ENCODE measurements around the gene PGD. TPM values are rescaled to one million over a fixed set of nuclear protein-coding genes. Genes with fewer than 3 reads are reported as not detected.
"Not testable (repeated sequence)": the region's sequence is repeated elsewhere in the genome, so short reads cannot be mapped to it uniquely, and the experiment has no call there.

Gene PGD
- total and polyA plus RNA-seq, 2 of the 13 experiments (the other 11 are each of a cell fraction or from before 2014, with no cell fraction given), result 64.8 to 210 TPM

GRCh38 chr1:10415967-10416366 lies 17.1 kb downstream of the PGD start:
- FAIRE-seq; POLR2A ChIA-PET; H3K4me2 ChIP-seq (ENCODE audit: low read depth, low read length); H3K9me3 ChIP-seq (ENCODE audit: low read length); intact Hi-C loops (cut with micrococcal nuclease; ENCODE audit: unreplicated experiment); BruUV-seq (replicated peaks); H4K20me1 ChIP-seq (ENCODE audit: insufficient read depth, low read length); H3K9ac ChIP-seq (ENCODE audit: insufficient read depth, low read depth, low read length); in situ Hi-C loops (cut with HindIII; ENCODE audit: extremely low pct_ligation_motif_present, low pct_unique_long_range_greater_than_20kb); H3K4me3 ChIP-seq (replicated peaks in 1 of 3; ENCODE audit: insufficient read depth in 1 of 3, low read depth in 2 of 3, low read length in 3 of 3); H3K27me3 ChIP-seq (ENCODE audit: control insufficient read depth in 1 of 2, insufficient read depth in 2 of 2, low read length in 2 of 2); ATAC-seq; CTCF ChIA-PET (ENCODE audit: low intra/inter-chr PET ratio, low total read pairs); DNase-seq (ENCODE audit: low spot score); H3K79me2 ChIP-seq (ENCODE audit: insufficient read depth, low read length); H2AFZ ChIP-seq (ENCODE audit: low read length); H3K4me1 ChIP-seq (ENCODE audit: insufficient read depth, low read length): not testable (repeated sequence)
- WGBS (ENCODE audit: low lambda C conversion rate), result 100% methylated on average over 1 of the region's 1 CpG
- TF ChIP-seq ZNF121 (CRISPR knock-in tag; IDR thresholded peaks at IDR 0.05), result peak; percentile 77
- Histone ChIP-seq H3K36me3 (replicated peaks in 1 of 2; ENCODE audit: control insufficient read depth in 1 of 2, insufficient read depth in 2 of 2, low read length in 2 of 2) (peaks cover 25 to 86% of the 10 kb centered on the region in 2 experiments), H3K27ac (ENCODE audit: extremely low read length, insufficient read depth, low read length) (peak overlapping the region; percentile 14)

GRCh38 chr1:10418741-10419140 lies 19.9 kb downstream of the PGD start:
- H3K27me3 ChIP-seq (ENCODE audit: control insufficient read depth in 1 of 2, insufficient read depth in 2 of 2, low read length in 2 of 2); POLR2A ChIA-PET; H3K9ac ChIP-seq (ENCODE audit: insufficient read depth, low read depth, low read length); DNase-seq (ENCODE audit: low spot score); H3K4me3 ChIP-seq (replicated peaks in 1 of 3; ENCODE audit: insufficient read depth in 1 of 3, low read depth in 2 of 3, low read length in 3 of 3); ATAC-seq; intact Hi-C loops (cut with micrococcal nuclease; ENCODE audit: unreplicated experiment); in situ Hi-C loops (cut with HindIII; ENCODE audit: extremely low pct_ligation_motif_present, low pct_unique_long_range_greater_than_20kb); H3K4me2 ChIP-seq (ENCODE audit: low read depth, low read length); H4K20me1 ChIP-seq (ENCODE audit: insufficient read depth, low read length); H3K4me1 ChIP-seq (ENCODE audit: insufficient read depth, low read length); H2AFZ ChIP-seq (ENCODE audit: low read length); H3K79me2 ChIP-seq (ENCODE audit: insufficient read depth, low read length); H3K27ac ChIP-seq (ENCODE audit: extremely low read length, insufficient read depth, low read length); BruUV-seq (replicated peaks); FAIRE-seq; CTCF ChIA-PET (ENCODE audit: low intra/inter-chr PET ratio, low total read pairs); H3K9me3 ChIP-seq (ENCODE audit: low read length): not testable (repeated sequence)
- WGBS (ENCODE audit: low lambda C conversion rate), result 93% methylated on average over 8 of the region's 8 CpGs
- peaks cover 12 to 61% of the 10 kb centered on the region in 2 experiments for H3K36me3 ChIP-seq (replicated peaks in 1 of 2; ENCODE audit: control insufficient read depth in 1 of 2, insufficient read depth in 2 of 2, low read length in 2 of 2)

GRCh38 chr1:10419351-10419750 lies 20.5 kb downstream of the PGD start:
- H3K4me2 ChIP-seq (ENCODE audit: low read depth, low read length), result no peak overlapping the region
- ATAC-seq (no peak), FAIRE-seq (no peak), DNase-seq (ENCODE audit: low spot score) (no peak)
- peaks cover 12 to 57% of the 10 kb centered on the region in 2 experiments for H3K36me3 ChIP-seq (replicated peaks in 1 of 2; ENCODE audit: control insufficient read depth in 1 of 2, insufficient read depth in 2 of 2, low read length in 2 of 2)
- H4K20me1 ChIP-seq (ENCODE audit: insufficient read depth, low read length), result no peaks in the 10 kb centered on the region
- H3K27ac ChIP-seq (ENCODE audit: extremely low read length, insufficient read depth, low read length), result no peak overlapping the region
- no peaks in the 10 kb centered on the region for H3K4me1 ChIP-seq (ENCODE audit: insufficient read depth, low read length)
- no TSS peak for BruUV-seq (replicated peaks)
- H3K9me3 ChIP-seq (ENCODE audit: low read length), result no peaks in the 10 kb centered on the region
- H2AFZ ChIP-seq (ENCODE audit: low read length), result no peak overlapping the region
- H3K9ac ChIP-seq (ENCODE audit: insufficient read depth, low read depth, low read length), result no peak overlapping the region
- POLR2A ChIA-PET, result no interaction called here
- 92% methylated on average over 11 of the region's 15 CpGs for WGBS (ENCODE audit: low lambda C conversion rate)
- TF ChIP-seq, protein P1, sequence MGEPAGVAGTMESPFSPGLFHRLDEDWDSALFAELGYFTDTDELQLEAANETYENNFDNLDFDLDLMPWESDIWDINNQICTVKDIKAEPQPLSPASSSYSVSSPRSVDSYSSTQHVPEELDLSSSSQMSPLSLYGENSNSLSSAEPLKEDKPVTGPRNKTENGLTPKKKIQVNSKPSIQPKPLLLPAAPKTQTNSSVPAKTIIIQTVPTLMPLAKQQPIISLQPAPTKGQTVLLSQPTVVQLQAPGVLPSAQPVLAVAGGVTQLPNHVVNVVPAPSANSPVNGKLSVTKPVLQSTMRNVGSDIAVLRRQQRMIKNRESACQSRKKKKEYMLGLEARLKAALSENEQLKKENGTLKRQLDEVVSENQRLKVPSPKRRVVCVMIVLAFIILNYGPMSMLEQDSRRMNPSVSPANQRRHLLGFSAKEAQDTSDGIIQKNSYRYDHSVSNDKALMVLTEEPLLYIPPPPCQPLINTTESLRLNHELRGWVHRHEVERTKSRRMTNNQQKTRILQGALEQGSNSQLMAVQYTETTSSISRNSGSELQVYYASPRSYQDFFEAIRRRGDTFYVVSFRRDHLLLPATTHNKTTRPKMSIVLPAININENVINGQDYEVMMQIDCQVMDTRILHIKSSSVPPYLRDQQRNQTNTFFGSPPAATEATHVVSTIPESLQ (CRISPR knock-in tag; conservative IDR thresholded peaks at IDR 0.05), result no peak
- TF ChIP-seq CC2D1A (CRISPR knock-in tag; IDR thresholded peaks at IDR 0.05) (no peak), BRD4 (CRISPR knock-in tag; IDR thresholded peaks at IDR 0.05) (no peak), SMAD1 (CRISPR knock-in tag; IDR thresholded peaks at IDR 0.05; ENCODE audit: borderline replicate concordance, low read depth) (no peak), ZNF816 (CRISPR knock-in tag; IDR thresholded peaks at IDR 0.05; ENCODE audit: borderline replicate concordance) (no peak), ASH2L (IDR thresholded peaks at IDR 0.05; ENCODE audit: insufficient read length, low read depth, low read length) (no peak), CCDC6 (CRISPR knock-in tag; IDR thresholded peaks at IDR 0.05) (no peak), SP4 (CRISPR knock-in tag; IDR thresholded peaks at IDR 0.05) (no peak)
- no peaks in the 10 kb centered on the region for H3K79me2 ChIP-seq (ENCODE audit: insufficient read depth, low read length)
- intact Hi-C loops (cut with micrococcal nuclease; ENCODE audit: unreplicated experiment), result no loop called here
- H3K27me3 ChIP-seq (ENCODE audit: control insufficient read depth in 1 of 2, insufficient read depth in 2 of 2, low read length in 2 of 2), result no peaks in the 10 kb centered on the region
- CTCF ChIA-PET (ENCODE audit: low intra/inter-chr PET ratio, low total read pairs), result no interaction called here
- H3K4me3 ChIP-seq (replicated peaks in 1 of 3; ENCODE audit: insufficient read depth in 1 of 3, low read depth in 2 of 3, low read length in 3 of 3), result no peak overlapping the region
- in situ Hi-C loops (cut with HindIII; ENCODE audit: extremely low pct_ligation_motif_present, low pct_unique_long_range_greater_than_20kb), result no loop called here
